Bronchial epithelial cell (primary cell): Measurements from ENCODE around the gene KCNC1. TPM values are rescaled to one million over a fixed set of nuclear protein-coding genes. Genes with fewer than 3 reads are reported as not detected.

ENCODE experiments used
- DNase-seq: peaks from one replicate; pipeline ENCODE4 v3.0.0-alpha.2; 2010; ENCODE audit warnings: low read depth
- FAIRE-seq: peaks from 2 replicates; lab custom pipeline; 2011; peaks lifted over from hg19 to GRCh38; lab: Jason Lieb, UNC
- H3K27me3 ChIP-seq: 2 replicates; pipeline ENCODE4 v1.5.1; 2011; ENCODE audit warnings: low read length; ENCODE audit not compliant: control insufficient read depth, insufficient read depth
- H3K36me3 ChIP-seq: 2 replicates; pipeline ENCODE4 v1.5.1; 2011; ENCODE audit warnings: low read length; ENCODE audit not compliant: control insufficient read depth, insufficient read depth
- H3K4me3 ChIP-seq: 2 replicates; pipeline ENCODE4 v1.5.1; 2011; ENCODE audit warnings: mild to moderate bottlenecking, low read depth, low read length, control low read depth
- total RNA-seq: library from RNA; depleted of rRNA; stranded (reverse); fragments of >200 nt; gene quantifications from 2 replicates; pipeline ENCODE4 v1.2.1, GENCODE V29; 2014
- TF ChIP-seq, protein P1 (sequence below): IDR thresholded peaks from 2 replicates; pipeline ENCODE4 v1.5.1; 2011; ENCODE audit warnings: mild to moderate bottlenecking, moderate library complexity, low read length, control low read depth, inconsistent platforms; ENCODE audit not compliant: insufficient read depth, severe bottlenecking

Gene KCNC1
- total RNA-seq, 1 donor from 2014 or later, result not detected

DNA sequence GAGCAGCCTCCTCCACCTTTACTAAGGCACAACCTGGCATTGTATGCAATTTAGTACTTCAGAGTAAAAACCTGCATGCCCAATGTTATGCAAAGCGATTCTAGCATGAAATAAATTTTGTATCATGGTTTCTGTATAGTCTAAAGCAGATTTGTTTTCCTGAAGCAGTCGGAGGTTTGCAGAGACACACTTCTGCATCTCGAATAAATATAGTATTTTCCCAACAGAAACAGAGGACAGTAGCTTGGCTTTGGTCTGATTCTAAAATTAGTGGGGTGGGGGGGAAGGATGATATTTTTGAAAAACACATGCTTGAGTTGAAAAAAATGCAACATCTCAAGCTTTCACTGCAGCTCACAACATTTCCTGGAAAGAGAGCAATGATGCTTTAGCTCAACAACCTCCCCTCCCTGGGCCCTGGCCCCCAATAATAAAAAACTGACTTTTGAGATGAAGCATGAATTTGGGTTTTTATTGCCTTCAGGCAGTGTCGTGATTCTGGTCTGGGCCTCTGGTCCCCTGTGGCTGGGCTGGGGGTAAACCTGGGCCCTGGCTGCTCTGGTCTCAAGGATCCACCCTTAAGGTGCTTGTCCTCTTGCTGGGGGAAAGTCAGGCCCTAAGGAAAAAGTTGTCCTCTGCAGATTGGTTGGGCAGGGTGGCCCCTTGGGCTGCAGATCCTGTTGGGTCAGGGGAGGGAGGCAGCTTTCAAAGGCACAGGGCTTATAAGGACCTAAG lies 48.2 kb downstream of the KCNC1 start:
- TF ChIP-seq, protein P1, sequence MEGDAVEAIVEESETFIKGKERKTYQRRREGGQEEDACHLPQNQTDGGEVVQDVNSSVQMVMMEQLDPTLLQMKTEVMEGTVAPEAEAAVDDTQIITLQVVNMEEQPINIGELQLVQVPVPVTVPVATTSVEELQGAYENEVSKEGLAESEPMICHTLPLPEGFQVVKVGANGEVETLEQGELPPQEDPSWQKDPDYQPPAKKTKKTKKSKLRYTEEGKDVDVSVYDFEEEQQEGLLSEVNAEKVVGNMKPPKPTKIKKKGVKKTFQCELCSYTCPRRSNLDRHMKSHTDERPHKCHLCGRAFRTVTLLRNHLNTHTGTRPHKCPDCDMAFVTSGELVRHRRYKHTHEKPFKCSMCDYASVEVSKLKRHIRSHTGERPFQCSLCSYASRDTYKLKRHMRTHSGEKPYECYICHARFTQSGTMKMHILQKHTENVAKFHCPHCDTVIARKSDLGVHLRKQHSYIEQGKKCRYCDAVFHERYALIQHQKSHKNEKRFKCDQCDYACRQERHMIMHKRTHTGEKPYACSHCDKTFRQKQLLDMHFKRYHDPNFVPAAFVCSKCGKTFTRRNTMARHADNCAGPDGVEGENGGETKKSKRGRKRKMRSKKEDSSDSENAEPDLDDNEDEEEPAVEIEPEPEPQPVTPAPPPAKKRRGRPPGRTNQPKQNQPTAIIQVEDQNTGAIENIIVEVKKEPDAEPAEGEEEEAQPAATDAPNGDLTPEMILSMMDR, result no peak
- no peak for FAIRE-seq
- no peak overlapping the region for H3K4me3 ChIP-seq
- H3K27me3 ChIP-seq, result peaks cover 2% of the 10 kb centered on the region
- DNase-seq, result no peak
- no peaks in the 10 kb centered on the region for H3K36me3 ChIP-seq

DNA sequence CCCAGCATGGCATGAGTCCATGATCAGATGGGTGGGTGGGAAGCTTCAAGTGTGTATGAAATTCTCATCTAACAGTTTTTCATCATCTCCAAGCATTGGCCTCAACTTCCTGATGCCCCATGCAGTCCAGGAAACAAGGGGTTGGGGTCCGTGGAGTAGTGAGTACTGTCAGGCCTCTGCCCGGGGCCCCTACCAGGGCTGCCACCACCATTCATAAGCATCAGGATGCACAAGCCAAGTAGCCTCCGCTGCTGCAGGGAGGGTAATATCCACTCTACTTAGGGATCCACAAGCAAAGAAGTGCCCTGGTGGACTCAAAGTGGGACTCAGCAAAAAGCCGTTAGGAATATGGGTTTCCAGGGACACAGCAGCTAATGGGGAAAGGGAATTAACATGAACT lies 49.3 kb downstream of the KCNC1 start:
- no peaks in the 10 kb centered on the region for H3K36me3 ChIP-seq
- peaks cover 2% of the 10 kb centered on the region for H3K27me3 ChIP-seq
- DNase-seq, result no peak
- TF ChIP-seq, protein P1, result no peak
- no peak overlapping the region for H3K4me3 ChIP-seq
- FAIRE-seq, result no peak

DNA sequence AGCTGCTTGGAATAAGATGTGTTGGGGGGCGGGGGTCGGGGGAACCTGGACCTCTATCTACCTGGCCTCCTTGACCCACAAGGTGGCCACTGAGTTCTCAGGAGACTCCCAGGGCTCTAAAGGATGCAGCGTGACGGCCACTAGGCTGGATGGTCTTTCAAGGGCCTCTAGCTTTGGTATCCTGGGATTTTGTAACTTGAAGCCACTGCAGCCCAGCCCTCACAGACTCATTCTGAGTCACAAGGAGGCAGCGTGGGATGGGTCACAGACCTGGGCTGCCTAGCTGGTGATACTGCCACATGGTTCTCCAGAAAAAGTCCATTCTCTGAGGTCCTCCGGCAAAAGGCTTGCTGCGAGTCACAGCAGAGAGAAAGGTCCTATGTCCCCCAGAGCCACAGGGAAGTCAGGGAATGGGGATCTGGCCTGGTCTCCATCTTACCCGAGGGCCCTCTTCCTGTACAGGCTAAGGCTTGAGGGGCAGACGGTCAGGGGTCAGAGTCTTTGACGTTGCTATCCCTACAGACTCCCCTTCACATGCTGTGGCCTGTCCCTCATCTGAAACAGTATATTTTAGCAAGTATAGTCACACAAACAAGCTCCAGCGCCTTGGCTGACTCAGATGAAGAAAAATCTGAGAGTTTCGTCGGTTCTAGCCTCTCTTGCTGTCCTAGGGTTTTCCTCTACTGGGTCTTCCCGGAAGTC lies 52.4 kb downstream of the KCNC1 start:
- FAIRE-seq (peak; percentile 68), DNase-seq (peak; percentile 94)
- TF ChIP-seq, protein P1, result peak; percentile 5
- no peak overlapping the region for H3K4me3 ChIP-seq
- no peaks in the 10 kb centered on the region for H3K27me3 ChIP-seq
- H3K36me3 ChIP-seq, result no peaks in the 10 kb centered on the region

DNA sequence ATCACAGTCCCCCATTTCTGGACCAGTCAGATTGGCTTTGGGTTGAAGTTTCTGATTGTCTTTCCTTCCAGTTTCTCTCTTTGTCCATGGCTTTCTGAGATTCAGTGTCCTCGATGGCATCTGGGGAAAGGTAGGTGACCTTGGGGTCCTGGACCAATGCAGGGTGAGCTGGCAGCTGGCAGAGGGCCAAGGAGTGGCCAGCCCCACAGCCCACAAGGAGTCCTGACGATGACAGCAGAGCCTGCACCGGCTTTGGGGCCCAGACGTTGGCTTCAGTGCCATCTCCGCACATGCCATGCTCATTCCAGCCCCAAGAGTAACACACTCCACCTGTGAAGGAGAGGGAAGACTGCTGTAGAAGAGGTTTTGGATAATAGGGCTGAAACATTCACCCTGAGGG lies 53.5 kb downstream of the KCNC1 start:
- TF ChIP-seq, protein P1, result no peak
- DNase-seq (no peak), FAIRE-seq (no peak)

DNA sequence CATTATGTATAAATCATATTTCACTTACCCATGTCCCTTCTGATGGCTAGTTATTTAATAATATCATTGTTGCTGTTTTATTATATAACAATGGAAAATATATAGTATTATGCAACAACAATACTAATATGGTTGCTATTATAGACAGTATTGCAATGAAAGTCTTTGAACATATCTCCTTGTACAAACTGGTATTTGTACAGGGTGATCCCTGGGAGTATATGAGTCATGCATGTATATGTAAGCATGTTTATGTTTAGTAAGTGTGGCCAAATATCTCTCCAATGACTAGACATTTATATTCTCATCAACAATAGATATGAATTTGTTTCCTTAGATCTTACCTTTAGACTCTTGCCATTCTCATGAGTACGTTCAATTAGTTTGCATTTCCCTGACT lies 55.9 kb downstream of the KCNC1 start:
- Histone ChIP-seq H3K36me3 (no peaks in the 10 kb centered on the region), H3K4me3 (no peak overlapping the region), H3K27me3 (no peaks in the 10 kb centered on the region)
- TF ChIP-seq, protein P1, result no peak
- FAIRE-seq (no peak), DNase-seq (peak; percentile 95)

More for the DNA sequence above, 53.5 kb downstream of the KCNC1 start:
- Histone ChIP-seq H3K4me3 (no peak overlapping the region), H3K36me3 (no peaks in the 10 kb centered on the region), H3K27me3 (no peaks in the 10 kb centered on the region)

DNA sequence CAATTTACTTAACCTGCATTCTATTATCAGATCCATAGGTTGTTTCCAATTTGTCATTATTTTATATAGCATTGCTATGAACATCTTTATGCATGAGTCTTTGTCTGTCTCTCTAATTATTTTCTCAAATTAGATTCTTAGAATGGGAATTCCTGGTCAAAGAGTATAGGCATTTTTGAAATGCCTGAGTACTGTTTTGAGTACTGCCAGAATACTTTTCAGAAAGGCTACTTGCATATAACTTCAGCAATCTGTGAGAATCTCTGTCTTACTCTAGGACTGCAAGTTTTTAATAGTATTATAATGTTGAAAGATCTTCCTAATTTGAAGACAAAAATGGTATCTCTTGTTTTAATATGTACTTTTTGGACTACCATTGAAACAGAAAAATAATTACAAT lies 56.6 kb downstream of the KCNC1 start:
- Histone ChIP-seq H3K4me3 (no peak overlapping the region), H3K27me3 (no peaks in the 10 kb centered on the region), H3K36me3 (no peaks in the 10 kb centered on the region)
- no peak for FAIRE-seq
- TF ChIP-seq, protein P1, result no peak
- no peak for DNase-seq
